Right lobe of liver (tissue), 6 donors: ENCODE results near the gene DNAJA2. TPM values are rescaled to one million over a fixed set of nuclear protein-coding genes. Genes with fewer than 3 reads are reported as not detected.

Experiments
- ATAC-seq, 4 donors: fragments of 200-7000 bp; cut with Tn5 transposase; one replicate each; pipeline ENCODE4 v1.9.1; 2020; ENCODE audit warnings: mild to moderate bottlenecking in 4 of 4, moderate library complexity in 4 of 4
- DNase-seq, 3 donors: peaks; one replicate each; pipeline ENCODE4 v3.0.0-alpha.2; 2020
- H3K27ac ChIP-seq, 3 donors: fragments of 200-600 bp; one replicate each; pipeline ENCODE4 v1.8.0; 2022
- H3K27me3 ChIP-seq, 2 donors: fragments of 200-600 bp; one replicate each; pipeline ENCODE4 v1.8.0; 2022
- H3K36me3 ChIP-seq, 4 donors: fragments of 200-600 bp; sonication (generic) in 1 of 4; one replicate each; pipeline versions ENCODE4 v1.5.1 to v1.8.0; 2017 to 2022; ENCODE audit warnings: control low read depth in 1 of 4
- H3K4me1 ChIP-seq, 4 donors: fragments of 200-600 bp; sonication (generic) in 1 of 4; one replicate each; pipeline versions ENCODE4 v1.5.1 to v1.8.0; 2017 to 2022; ENCODE audit warnings: control low read depth in 1 of 4
- H3K4me3 ChIP-seq, 3 donors: fragments of 200-600 bp; one replicate each; pipeline ENCODE4 v1.8.0; 2022
- H3K9me3 ChIP-seq, 4 donors: fragments of 200-600 bp; sonication (generic) in 1 of 4; one replicate each; pipeline versions ENCODE4 v1.5.1 to v1.8.0; 2017 to 2022; ENCODE audit warnings: control low read depth in 1 of 4
- CTCF ChIP-seq, 4 donors: fragments of 200-600 bp in 3 of 4; fragments of 450-650 bp in 1 of 4; IDR thresholded peaks; one replicate each; pipeline versions ENCODE4 v1.5.1 to v1.8.0; 2016 to 2022; ENCODE audit warnings: antibody characterized with exemption in 4 of 4, mild to moderate bottlenecking in 2 of 4
- POLR2A ChIP-seq: fragments of 450-650 bp; IDR thresholded peaks from one replicate; pipeline ENCODE4 v1.6.1; 2017; ENCODE audit warnings: antibody characterized with exemption, mild to moderate bottlenecking
- WGBS: methylation state at CpG from one replicate; pipeline ENCODE4 v1.1.6; 2018; ENCODE audit warnings: low coverage, low lambda C conversion rate; ENCODE audit not compliant: insufficient coverage; ENCODE audit errors: missing lambda C conversion rate; 5-methylcytosine and 5-hydroxymethylcytosine counted together
- intact Hi-C, 2 donors: fragments of 100-400 bp; cut with DNase I; formaldehyde crosslinking; loops; one replicate each; pipeline versions ENCODE4 v1.11.2 to v1.14.1; 2022
- total RNA-seq, 6 experiments: library from RNA; depleted of rRNA in 2 of 6; stranded (reverse); fragments of >200 nt in 2 of 6; fragmentation: NEBNext Ultra II Directional in 3 of 6; extraction: Animal tissue kit (Norgen Biotek cat#: 25700) in 3 of 6; gene quantifications; one replicate each; pipeline versions ENCODE4 v1.1.0 to v1.2.4, GENCODE V29; 2016 to 2023
- donor health status: DM: no; HTN: yes; CAD: no.
- donor health status: DM: no; HTN: no; CAD: no.
- donor health status: DM: no; HTN: no; CAD: no.
- donor health status: DM: no; HTN: yes; CAD: no.
- donor health status: DM: no; HTN: yes; CAD: no.

Gene DNAJA2
- total RNA-seq, 6 experiments from 2014 or later, result 25.3 to 38.3 (median 32.0) TPM

- H3K27ac ChIP-seq, result no peak overlapping the region
- H3K9me3 ChIP-seq, result no peaks in the 10 kb centered on the region
- intact Hi-C loops, result no loop called here
- DNase-seq (no peak), ATAC-seq (no peak)
- H3K4me3 ChIP-seq, result no peak overlapping the region
- H3K4me1 ChIP-seq, result peaks cover 0 to 37% (median 19%) of the 10 kb centered on the region in 4 donors
- WGBS, result 93% methylated on average over 7 of the region's 7 CpGs
- peaks cover 9 to 37% (median 21%) of the 10 kb centered on the region in 4 donors for H3K36me3 ChIP-seq
- H3K27me3 ChIP-seq, result no peaks in the 10 kb centered on the region
- TF ChIP-seq CTCF (IDR thresholded peaks at IDR 0.05) (no peak), POLR2A (no peak)
These were observed 2.2 kb downstream of the DNAJA2 start for GRCh38 chr16:46971271-46971670.

GRCh38 chr16:46970089-46970488, 3.4 kb downstream of the DNAJA2 start:
- H3K4me1 ChIP-seq, result peaks cover 0 to 32% (median 15%) of the 10 kb centered on the region in 4 donors
- intact Hi-C loops, result no loop called here
- peaks cover 20 to 48% (median 31%) of the 10 kb centered on the region in 4 donors for H3K36me3 ChIP-seq
- ATAC-seq (peak; percentile 65 to 71 (median 68)), DNase-seq (peak; percentile 60 to 87 (median 80))
- no peaks in the 10 kb centered on the region for H3K9me3 ChIP-seq
- TF ChIP-seq POLR2A (no peak), CTCF (IDR thresholded peaks at IDR 0.05) (no peak)
- H3K4me3 ChIP-seq, result no peak overlapping the region
- 53% methylated on average over 2 of the region's 2 CpGs for WGBS
- no peaks in the 10 kb centered on the region for H3K27me3 ChIP-seq
- peak overlapping the region in 1 of 3 donors; percentile 39 for H3K27ac ChIP-seq

DNA sequence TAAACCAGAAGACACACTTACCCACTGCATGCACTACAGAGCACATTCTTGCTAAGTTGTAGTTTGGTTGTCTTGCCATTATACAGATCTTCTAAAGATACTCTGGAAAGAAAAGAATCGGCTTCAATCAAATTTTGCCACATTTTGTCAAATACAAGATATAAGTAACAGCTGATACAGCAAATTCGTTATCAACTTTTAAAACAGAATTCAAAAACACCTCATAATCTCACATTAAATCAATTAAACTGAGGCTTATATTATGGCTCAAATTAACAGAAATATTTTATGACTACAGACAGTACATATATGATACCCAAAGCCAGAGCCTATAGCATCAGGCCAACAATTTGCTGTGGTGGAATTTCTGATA, 5.4 kb downstream of the DNAJA2 start:
- intact Hi-C loops, result no loop called here
- Histone ChIP-seq H3K4me1 (peaks cover 0 to 24% (median 13%) of the 10 kb centered on the region in 4 donors), H3K9me3 (no peaks in the 10 kb centered on the region), H3K4me3 (no peak overlapping the region), H3K27ac (no peak overlapping the region), H3K36me3 (peaks cover 26 to 69% (median 45%) of the 10 kb centered on the region in 4 donors), H3K27me3 (no peaks in the 10 kb centered on the region)
- no peak for ATAC-seq
- TF ChIP-seq CTCF (IDR thresholded peaks at IDR 0.05) (no peak), POLR2A (no peak)
- DNase-seq, result no peak
- WGBS, result 76% methylated on average over 2 of the region's 2 CpGs

DNA sequence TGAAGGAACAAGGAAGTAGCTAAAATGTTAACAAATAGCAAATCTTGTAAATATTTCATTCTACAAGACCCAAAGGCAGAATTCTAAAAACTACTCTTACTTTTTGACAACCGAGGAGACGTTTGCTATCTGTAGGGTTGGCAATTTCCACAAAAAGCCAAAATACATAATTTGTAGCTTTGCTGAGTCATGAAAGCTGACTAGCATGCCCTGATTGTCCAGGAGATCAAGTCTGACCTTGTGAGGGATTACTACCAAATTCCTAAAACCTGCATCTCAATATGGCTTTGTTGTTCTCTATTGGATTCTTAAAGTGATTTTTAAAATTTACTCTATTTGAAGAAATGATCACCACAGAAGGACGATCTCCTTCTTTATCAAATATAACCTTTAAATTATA, 10.8 kb downstream of the DNAJA2 start:
- no peaks in the 10 kb centered on the region for H3K4me1 ChIP-seq
- 80% methylated on average over 3 of the region's 3 CpGs for WGBS
- DNase-seq, result no peak
- no peaks in the 10 kb centered on the region for H3K9me3 ChIP-seq
- H3K36me3 ChIP-seq, result peaks cover 25 to 96% (median 51%) of the 10 kb centered on the region in 4 donors
- no peak overlapping the region for H3K4me3 ChIP-seq
- intact Hi-C loops, result no loop called here
- no peak overlapping the region for H3K27ac ChIP-seq
- no peak for TF ChIP-seq CTCF (IDR thresholded peaks at IDR 0.05)
- TF ChIP-seq POLR2A, result no peak
- no peaks in the 10 kb centered on the region for H3K27me3 ChIP-seq
- no peak for ATAC-seq
